RWPE1 (cell line): ENCODE data around the gene HMHB1.

ENCODE experiments used
- CTCF ChIA-PET: fragments of 350-600 bp; sonication (Branson Sonifier 250); formaldehyde crosslinking; extraction: SDS; loops from one replicate; lab custom pipeline; 2021; lab: Yijun Ruan, JAX
- POLR2A ChIA-PET: fragments of 400-600 bp; formaldehyde crosslinking; extraction: SDS; loops from one replicate; lab custom pipeline; 2020; ENCODE audit warnings: antibody characterized with exemption; ENCODE audit not compliant: low non-redundant PET; lab: Yijun Ruan, JAX
- DNase-seq: peaks from one replicate; pipeline ENCODE4 v3.0.0; 2012; ENCODE audit warnings: low spot score
- H3K27ac ChIP-seq: fragments of 450-650 bp; 2 replicates; pipeline ENCODE4 v1.5.1; 2017
- TF ChIP-seq, protein P1 (sequence below): fragments of 450-650 bp; conservative IDR thresholded peaks from 2 replicates; pipeline ENCODE4 v1.5.1; 2017; ENCODE audit warnings: low read depth, mild to moderate bottlenecking

HMHB1 gene

GRCh38 chr5:143771602-143772001 is 40.4 kb upstream of the HMHB1 start:
- no peak overlapping the region for H3K27ac ChIP-seq
- POLR2A ChIA-PET, result no interaction called here
- TF ChIP-seq, protein P1, sequence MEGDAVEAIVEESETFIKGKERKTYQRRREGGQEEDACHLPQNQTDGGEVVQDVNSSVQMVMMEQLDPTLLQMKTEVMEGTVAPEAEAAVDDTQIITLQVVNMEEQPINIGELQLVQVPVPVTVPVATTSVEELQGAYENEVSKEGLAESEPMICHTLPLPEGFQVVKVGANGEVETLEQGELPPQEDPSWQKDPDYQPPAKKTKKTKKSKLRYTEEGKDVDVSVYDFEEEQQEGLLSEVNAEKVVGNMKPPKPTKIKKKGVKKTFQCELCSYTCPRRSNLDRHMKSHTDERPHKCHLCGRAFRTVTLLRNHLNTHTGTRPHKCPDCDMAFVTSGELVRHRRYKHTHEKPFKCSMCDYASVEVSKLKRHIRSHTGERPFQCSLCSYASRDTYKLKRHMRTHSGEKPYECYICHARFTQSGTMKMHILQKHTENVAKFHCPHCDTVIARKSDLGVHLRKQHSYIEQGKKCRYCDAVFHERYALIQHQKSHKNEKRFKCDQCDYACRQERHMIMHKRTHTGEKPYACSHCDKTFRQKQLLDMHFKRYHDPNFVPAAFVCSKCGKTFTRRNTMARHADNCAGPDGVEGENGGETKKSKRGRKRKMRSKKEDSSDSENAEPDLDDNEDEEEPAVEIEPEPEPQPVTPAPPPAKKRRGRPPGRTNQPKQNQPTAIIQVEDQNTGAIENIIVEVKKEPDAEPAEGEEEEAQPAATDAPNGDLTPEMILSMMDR, result no peak
- no peak for DNase-seq
- CTCF ChIA-PET, result interaction anchor here (0.6 kb wide), 1 partner anchor 196 kb away, joined by 5 read pairs; no protein-coding TSS in a partner anchor

GRCh38 chr5:143772621-143773020 is 39.3 kb upstream of the HMHB1 start:
- no peak overlapping the region for H3K27ac ChIP-seq
- TF ChIP-seq, protein P1, result no peak
- no peak for DNase-seq
- POLR2A ChIA-PET, result no interaction called here
- CTCF ChIA-PET, result interaction anchor here (0.6 kb wide), 1 partner anchor 48 kb away, joined by 4 read pairs; no protein-coding TSS in a partner anchor

GRCh38 chr5:143775258-143775657 is 36.7 kb upstream of the HMHB1 start:
- TF ChIP-seq, protein P1, result no peak
- CTCF ChIA-PET, result interaction anchor here (0.9 kb wide), 1 partner anchor 24 kb away, joined by 3 read pairs; no protein-coding TSS in a partner anchor
- DNase-seq, result no peak
- POLR2A ChIA-PET, result no interaction called here
- H3K27ac ChIP-seq, result no peak overlapping the region

GRCh38 chr5:143776951-143777350 is 35.0 kb upstream of the HMHB1 start:
- TF ChIP-seq, protein P1, result no peak
- POLR2A ChIA-PET, result no interaction called here
- CTCF ChIA-PET, result no interaction called here
- no peak for DNase-seq
- H3K27ac ChIP-seq, result no peak overlapping the region

DNA sequence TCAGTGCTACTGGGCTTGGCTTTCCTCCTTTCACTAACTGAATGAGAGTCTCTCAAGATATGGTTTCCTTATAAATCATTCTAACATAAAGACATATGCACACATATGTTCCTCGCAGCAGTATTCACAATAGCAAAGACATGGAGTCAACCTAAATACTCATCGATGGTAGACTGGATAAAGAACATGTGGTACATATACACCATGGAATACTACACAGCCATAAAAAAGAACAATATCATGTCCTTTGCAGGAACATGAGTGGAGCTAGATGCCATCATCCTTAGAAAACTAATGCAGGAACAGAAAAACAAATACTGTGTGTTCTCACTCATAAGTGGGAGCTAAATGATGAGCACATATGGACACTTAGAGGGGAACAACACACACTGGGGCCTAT is 32.5 kb upstream of the HMHB1 start:
- POLR2A ChIA-PET, result no interaction called here
- no peak for DNase-seq
- CTCF ChIA-PET, result interaction anchor here (0.6 kb wide), 1 partner anchor 361 kb away, joined by 3 read pairs; no protein-coding TSS in a partner anchor

GRCh38 chr5:143781993-143782520 is 29.9 kb upstream of the HMHB1 start:
- ChIA-PET CTCF (no interaction called here), POLR2A (no interaction called here)
- TF ChIP-seq, protein P1, result no peak
- no peak for DNase-seq
- no peak overlapping the region for H3K27ac ChIP-seq

More for the DNA sequence above, 32.5 kb upstream of the HMHB1 start:
- TF ChIP-seq, protein P1, result no peak
- no peak overlapping the region for H3K27ac ChIP-seq
